Activated naive CD8-positive, alpha-beta T cell treated with anti-CD3 and anti-CD28 coated beads, Interleukin-2, amount 50 U/mL, for 16 hours (primary cell): Measurements from ENCODE around the gene FTCD.
"Not testable (repeated sequence)": the region's sequence is repeated elsewhere in the genome, so short reads cannot be mapped to it uniquely, and the experiment has no call there.

ENCODE experiments used
- DNase-seq: peaks from one replicate; pipeline ENCODE4 v3.0.0-alpha.2; 2020; ENCODE audit warnings: low read depth, low spot score

FTCD gene

GRCh38 chr21:46111857-46112724 lies 43.3 kb downstream of the FTCD start:
- DNase-seq, result no peak

GRCh38 chr21:46111193-46111571 lies 44.2 kb downstream of the FTCD start:
- no peak for DNase-seq

DNA sequence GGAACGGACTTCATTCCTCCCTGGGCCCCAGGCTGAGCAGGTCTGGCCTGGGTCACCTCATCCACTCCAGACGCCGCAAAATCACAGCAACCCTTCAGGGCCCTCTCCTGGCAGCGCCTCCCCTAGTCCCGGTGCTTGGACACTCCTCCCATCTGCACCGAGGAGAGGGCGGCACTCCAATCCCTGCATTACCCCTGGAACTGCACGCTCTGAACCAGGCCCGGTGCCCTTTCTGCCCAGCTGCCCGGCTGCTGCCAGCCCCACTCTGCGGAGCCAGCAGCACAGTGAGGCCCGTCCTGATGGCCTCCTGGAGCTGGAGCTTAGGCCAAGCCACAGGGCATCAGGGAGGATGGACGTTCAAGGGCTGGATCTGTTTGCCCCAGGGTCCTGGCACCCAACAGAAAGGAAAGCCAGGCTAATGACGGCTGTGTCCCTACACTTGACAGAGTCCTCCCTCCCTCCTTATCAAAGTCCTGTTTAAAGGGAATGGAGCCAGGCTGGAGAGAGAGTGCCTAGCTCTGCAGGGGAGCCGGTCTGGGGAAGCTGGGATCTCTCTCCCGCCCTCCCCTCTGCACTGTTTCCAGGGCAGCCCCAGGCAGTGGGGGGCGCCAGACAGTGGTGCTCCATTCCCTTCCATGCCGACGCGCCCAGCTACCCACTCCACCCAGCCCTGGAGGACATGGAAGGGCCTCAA lies 44.7 kb downstream of the FTCD start:
- DNase-seq, result no peak

GRCh38 chr21:46109313-46110221 lies 45.8 kb downstream of the FTCD start:
- DNase-seq, result no peak

- DNase-seq, result no peak
These were observed 46.5 kb downstream of the FTCD start for GRCh38 chr21:46108827-46109312.

DNA sequence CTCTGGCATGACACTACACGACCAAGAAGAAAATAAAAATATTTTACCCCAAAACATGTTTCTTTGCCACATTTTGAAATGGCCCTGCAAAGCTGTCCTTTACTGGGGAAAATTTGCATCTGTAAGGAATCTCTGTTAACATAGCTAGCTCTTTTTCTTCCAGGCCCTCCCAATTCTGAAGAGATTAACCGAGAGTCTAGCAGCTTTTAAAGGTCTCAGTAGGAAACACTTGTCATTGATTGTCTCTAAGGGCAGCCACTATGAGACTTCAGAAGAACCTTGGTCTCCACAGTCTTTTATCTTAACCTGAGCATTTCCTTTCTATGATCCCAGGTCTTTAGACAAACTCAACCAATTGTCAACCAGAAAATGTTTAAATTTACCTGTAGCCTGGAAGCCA lies 48.0 kb downstream of the FTCD start:
- DNase-seq, result not testable (repeated sequence)

DNA sequence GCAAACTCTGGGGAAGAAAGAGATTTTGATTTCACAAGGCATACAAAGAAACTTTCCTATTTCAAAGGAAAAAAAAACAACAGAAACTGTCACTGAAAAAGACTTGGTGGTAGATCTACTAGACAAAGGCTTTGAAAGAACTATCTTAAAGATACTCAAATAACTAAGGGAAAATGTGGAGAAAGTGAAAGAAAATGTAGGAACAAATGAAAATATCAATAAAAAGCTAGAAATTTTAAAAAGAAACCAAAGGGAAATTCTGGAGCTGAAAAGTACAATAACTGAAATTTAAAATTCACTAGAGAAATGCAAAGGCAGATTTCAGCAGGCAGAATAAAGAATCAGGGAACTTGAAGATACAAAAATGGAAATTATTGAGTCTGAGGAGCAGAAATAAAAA lies 51.3 kb downstream of the FTCD start:
- no peak for DNase-seq

GRCh38 chr21:46100906-46101305 lies 54.5 kb downstream of the FTCD start:
- no peak for DNase-seq

- no peak for DNase-seq
These were observed 55.0 kb downstream of the FTCD start for GRCh38 chr21:46100426-46100825.

DNA sequence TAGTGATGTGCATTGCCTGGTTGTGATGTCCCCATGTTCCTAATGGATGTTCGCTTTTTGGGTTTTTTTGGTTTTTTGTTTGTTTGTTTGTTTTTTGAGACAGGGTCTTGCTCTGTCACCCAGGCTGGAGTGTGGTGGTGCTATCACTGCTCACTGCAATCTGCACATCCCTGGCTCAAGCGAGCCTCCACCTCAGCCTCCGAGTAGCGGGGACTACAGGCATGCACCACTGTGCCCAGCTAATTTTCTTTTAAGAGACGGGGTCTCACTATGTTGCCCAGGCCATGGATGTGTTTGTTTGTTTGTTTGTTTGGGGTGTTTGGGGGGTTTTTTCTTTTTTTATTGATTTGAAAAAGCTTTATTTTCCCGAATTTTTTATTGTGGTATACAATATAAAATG lies 55.4 kb downstream of the FTCD start:
- no peak for DNase-seq

DNA sequence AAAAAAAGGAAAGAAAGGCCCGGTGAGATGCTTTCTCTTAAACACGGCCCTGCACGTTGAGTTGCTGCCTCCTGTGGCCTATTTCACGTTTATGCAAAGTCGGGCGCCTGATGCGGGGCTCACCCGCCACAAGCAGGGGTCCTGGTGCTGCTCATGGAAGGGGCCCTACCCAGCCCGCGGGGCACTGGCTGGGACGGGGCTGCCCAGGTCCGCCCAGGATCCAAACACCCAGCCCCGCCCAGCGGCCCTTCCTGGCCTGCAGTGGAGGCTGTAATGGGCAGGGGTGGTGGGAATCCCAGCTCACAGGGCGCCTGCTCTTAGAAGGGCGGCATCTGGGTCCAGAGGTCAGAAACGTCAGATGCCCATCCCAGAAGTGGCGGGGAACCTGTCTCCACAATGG lies 55.9 kb downstream of the FTCD start:
- DNase-seq, result no peak

GRCh38 chr21:46098303-46099141 lies 56.9 kb downstream of the FTCD start:
- DNase-seq, result no peak

GRCh38 chr21:46097336-46098293 lies 57.8 kb downstream of the FTCD start, which contains the start of gene COL6A2:
COL6A2 (plus strand) TSS chr21:46098112.
- peak; percentile 28 for DNase-seq

DNA sequence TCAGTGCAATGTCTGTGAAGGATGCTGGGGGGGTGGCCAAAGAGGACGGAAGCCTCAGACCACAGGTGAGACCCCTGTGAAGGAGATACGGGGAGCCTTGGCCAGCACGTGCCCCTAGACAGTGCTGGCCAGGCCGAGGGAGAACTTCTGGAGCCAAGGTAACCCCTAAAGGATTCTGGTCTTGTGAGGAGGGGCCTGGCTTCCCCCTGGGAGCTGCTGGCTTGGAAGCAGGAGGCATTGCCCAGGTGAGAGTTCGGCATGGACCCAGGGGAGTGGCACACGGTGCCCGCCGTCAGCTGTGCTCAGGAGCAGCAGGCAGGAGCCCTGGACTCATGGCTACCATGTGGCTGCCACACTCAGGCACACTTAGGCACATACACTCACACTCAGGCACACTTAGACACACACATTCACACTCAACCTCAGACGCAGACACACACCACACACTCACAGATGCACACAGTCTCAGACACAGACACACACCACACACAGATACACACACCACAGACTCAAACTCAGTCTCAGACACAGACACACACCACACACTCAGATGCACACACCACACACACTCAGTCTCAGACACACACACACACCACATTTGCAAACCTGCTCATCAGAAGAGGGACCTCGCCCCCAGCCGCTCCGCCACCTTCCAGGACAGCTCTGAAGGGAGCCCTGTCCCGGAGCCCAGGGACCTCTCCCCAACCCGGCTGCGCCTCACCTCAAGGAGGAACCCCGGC lies 58.6 kb downstream of the FTCD start:
- no peak for DNase-seq

- DNase-seq, result no peak
These were observed 59.4 kb downstream of the FTCD start for GRCh38 chr21:46095814-46096595.

DNA sequence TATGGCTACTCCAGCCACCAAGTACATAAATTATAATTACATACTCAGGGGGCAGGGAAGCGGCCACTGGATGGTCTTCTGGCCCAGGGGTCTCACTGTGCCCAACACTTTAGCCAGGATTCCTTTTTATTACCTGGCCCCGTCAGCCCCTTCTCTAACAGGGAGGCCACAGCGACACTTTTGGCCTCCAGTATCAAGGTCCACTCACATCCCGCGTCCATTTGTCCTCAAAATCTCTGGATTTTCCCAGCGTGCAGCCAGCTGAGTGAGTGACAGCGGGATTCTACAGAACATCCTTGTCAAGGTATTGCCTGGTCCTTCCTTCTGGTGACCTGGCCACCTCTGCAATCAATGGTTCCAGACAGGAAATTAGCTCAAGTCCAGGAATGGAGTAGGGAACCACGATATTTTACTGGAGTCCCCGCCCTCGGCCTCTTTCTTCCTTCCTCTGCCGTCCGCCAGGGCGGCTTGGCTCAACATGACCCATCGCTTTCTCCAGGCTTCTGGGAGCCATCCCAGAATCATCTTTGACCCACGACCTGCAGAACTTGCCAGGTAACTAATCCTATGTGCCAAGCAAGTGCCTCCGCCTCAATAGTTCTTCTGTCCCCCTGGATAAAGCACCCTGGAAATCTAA lies 60.2 kb downstream of the FTCD start:
- DNase-seq, result no peak

- no peak for DNase-seq
These were observed 60.8 kb downstream of the FTCD start for GRCh38 chr21:46094401-46095082.
